NCI-H82 (cell line): Measurements from ENCODE around the gene WFDC6.
A peak's percentile ranks its signal among the peaks of the same experiment; 100 is the strongest.

Experiments used
- DNase-seq: peaks from one replicate; lab custom pipeline; 2025; lab: John Stamatoyannopoulos, UW

WFDC6 gene

DNA sequence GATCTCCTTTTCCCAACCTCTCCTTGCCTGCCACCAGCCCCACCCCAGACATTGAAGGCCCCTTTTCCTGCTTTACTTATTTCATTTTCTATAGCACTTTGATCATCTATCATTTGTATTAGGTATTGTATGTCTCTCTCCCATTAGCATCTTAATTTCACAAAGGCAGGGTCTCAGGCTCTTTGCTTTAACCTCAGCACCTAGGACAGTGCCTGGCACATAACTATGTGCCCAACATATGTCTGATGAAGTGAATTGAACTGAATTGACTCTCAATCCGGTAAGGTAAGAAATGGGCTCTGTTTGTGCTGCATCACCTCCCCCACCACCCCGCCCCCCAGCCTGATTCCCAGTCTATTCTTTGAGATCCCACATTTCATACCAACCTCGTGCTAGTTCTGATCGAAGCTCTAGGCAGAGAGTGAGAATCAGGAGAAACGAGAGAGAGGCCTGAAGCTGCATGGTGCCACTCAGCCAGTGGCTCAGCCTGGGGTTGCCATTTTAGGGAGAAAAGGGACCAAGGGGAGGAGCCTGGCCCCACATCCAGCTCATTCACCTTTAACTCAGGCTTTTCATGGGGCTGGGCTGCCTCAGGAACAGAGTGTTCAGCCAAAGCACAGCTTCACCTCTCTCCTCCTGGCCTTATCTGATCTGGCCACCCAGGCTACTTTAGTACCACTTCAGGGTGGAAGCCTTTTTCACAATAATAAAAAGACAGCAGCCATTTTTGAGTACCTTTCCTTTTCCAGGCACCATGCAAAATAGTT is 24.0 kb downstream of the WFDC6 start, which contains the start of gene SPINT3:
Gene SPINT3, minus strand, starts transcription at position 476 of the 767 bp plus-strand sequence. Its CDS starts 14 bp downstream, at position 462.
- no peak for DNase-seq

GRCh38 chr20:45510242-45510862 is 28.9 kb downstream of the WFDC6 start:
- DNase-seq: no peak

GRCh38 chr20:45509091-45509490 is 30.2 kb downstream of the WFDC6 start:
- DNase-seq: peak; percentile 45

GRCh38 chr20:45508068-45508886 is 31.0 kb downstream of the WFDC6 start:
- DNase-seq: no peak

GRCh38 chr20:45507011-45507820 is 32.1 kb downstream of the WFDC6 start:
- DNase-seq: no peak

DNA sequence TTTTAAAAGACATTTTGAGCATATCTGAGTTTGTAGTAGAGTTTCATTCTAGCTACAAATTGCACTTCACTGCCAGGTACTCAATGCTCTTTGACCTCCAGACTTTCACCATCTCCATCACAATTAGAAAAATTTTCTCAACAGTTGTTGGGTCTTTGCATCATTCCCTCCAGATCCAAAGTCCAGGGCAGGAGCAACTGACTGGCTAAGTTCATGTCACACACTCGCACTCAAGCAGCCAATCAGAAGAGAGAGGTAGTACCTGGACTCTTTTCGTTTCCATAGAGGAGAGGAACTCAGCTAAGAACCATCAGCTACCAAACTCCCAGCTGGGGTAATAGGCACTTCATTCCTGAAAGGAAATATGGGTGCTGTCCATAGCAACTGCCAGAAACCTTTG is 32.9 kb downstream of the WFDC6 start:
- DNase-seq: no peak

DNA sequence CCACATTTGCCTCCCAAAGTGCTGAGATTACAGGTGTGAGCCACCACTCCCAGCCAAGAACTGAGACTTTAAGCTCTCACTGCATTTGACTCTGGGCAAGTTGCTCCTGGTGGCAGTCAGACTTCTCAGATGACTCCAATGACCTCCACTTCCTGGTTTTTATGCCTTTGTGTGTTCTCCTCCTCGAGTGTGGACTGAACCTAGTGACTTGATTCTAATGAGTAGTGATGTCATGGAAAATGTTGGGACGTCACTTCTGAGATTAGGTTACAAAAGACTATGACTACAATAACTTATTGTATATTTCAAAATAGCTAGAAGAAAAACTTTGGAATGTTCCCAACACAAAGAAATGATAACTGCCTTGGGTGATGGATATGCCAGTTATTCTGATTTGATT is 35.9 kb downstream of the WFDC6 start:
- DNase-seq: no peak

DNA sequence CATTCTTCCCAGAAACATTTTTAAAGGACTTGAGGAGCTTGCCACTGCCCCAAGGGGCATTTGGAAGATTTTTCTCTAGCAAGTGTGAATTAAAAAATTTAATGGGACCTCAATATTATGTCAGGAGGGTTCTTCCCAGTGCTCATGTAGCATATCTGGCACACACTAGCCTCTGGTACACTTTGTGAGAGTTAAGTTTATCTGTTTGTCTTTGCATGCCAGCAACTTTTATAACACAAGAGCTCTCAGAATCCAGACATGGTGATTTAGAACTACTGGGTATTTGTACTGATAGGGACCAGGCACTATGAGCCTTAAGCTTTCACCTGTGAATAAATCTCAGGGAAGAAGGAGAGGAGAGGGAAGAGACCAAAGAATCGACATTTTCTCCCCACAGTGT is 36.7 kb downstream of the WFDC6 start:
- DNase-seq: no peak

- DNase-seq: no peak
Measured at GRCh38 chr20:45501600-45501999, 37.7 kb downstream of the WFDC6 start.

DNA sequence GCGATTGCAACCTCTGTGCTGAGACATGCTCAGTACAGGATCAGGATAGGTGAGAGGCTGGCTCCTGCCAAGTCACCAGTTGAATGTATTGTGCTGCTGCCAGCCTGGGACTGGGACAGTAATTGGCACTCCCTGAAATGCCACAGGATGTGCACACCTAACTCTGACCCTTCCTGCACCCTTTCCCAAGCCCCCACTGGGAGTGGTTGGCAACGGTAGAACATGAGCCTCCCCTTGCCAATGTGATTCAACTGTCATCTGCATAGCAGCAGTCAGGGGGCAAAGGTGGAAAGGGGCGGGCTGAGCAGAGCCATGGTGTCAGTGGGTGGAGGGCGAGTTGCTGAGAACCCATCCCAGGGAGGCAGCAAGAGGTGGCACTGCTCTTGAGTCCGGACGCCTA is 39.3 kb downstream of the WFDC6 start:
- no peak for DNase-seq

- DNase-seq: peak; percentile 14
Measured at GRCh38 chr20:45497971-45498494, 41.2 kb downstream of the WFDC6 start.

- DNase-seq: no peak
Measured at GRCh38 chr20:45496166-45496565, 43.1 kb downstream of the WFDC6 start.

- DNase-seq: no peak
Measured at GRCh38 chr20:45495501-45495941, 43.8 kb downstream of the WFDC6 start.

- no peak for DNase-seq
Measured at GRCh38 chr20:45489083-45489531, 50.2 kb downstream of the WFDC6 start.

GRCh38 chr20:45487231-45487635 is 52.0 kb downstream of the WFDC6 start:
- no peak for DNase-seq

DNA sequence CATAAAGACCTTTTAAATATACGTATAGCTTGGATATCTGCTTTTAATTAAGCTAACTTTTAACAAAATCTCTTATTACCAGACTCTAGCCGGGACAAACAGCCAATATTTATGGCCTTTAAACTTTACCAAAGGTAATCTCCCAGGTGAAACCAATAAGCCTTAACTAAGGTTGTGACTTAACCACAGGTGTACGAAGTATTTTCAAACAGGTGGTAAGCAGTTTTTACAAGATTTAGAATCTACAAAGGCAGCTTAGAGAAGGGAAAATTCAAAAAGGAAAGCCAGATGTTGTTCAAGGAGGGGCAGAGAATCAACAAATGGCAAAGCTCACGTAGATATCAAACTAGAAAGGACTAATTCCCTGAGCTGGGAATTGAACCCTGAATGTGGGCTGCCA is 53.9 kb downstream of the WFDC6 start:
- peak; percentile 27 for DNase-seq

GRCh38 chr20:45484676-45485075 is 54.6 kb downstream of the WFDC6 start:
- DNase-seq: peak; percentile 81
